Measurements from ENCODE around the gene RAD51AP2. TPM values are rescaled to one million over a fixed set of nuclear protein-coding genes. Genes with fewer than 3 reads are reported as not detected.

RAD51AP2 gene
- total and polyA plus RNA-seq, 8 donors = 0.20 to 0.55 TPM; not detected in 6

GRCh38 chr2:17557596-17557995 lies 39.4 kb upstream of the RAD51AP2 start:
- no peaks in the 10 kb centered on the region for H3K36me3 ChIP-seq
- H3K9me3 ChIP-seq = no peaks in the 10 kb centered on the region
- no peaks in the 10 kb centered on the region for H3K4me1 ChIP-seq
- TF ChIP-seq EP300 (IDR thresholded peaks at IDR 0.05) (no peak), CTCF (IDR thresholded peaks at IDR 0.05) (no peak), POLR2A (IDR thresholded peaks at IDR 0.05) (no peak), POLR2AphosphoS5 (IDR thresholded peaks at IDR 0.05) (no peak)
- DNase-seq = no peak
- no peak overlapping the region for H3K4me3 ChIP-seq
- intact Hi-C loops (cut with DNase I; ENCODE audit: low total_unique reads) = no loop called here
- H3K27me3 ChIP-seq = no peaks in the 10 kb centered on the region
- WGBS, 5 donors = 47 to 63% (median 58%) methylated on average over 5 of the region's 5 CpGs
- H3K27ac ChIP-seq = no peak overlapping the region

GRCh38 chr2:17555150-17555549 lies 36.9 kb upstream of the RAD51AP2 start:
- H3K27me3 ChIP-seq = no peaks in the 10 kb centered on the region
- H3K27ac ChIP-seq = no peak overlapping the region
- H3K4me1 ChIP-seq = no peaks in the 10 kb centered on the region
- TF ChIP-seq CTCF (IDR thresholded peaks at IDR 0.05) (no peak), EP300 (IDR thresholded peaks at IDR 0.05) (no peak), POLR2AphosphoS5 (IDR thresholded peaks at IDR 0.05) (no peak), POLR2A (IDR thresholded peaks at IDR 0.05) (no peak)
- no peaks in the 10 kb centered on the region for H3K9me3 ChIP-seq
- no peaks in the 10 kb centered on the region for H3K36me3 ChIP-seq
- no peak overlapping the region for H3K4me3 ChIP-seq
- intact Hi-C loops (cut with DNase I; ENCODE audit: low total_unique reads) = no loop called here
- no peak for DNase-seq
- WGBS, 5 donors = 76 to 88% (median 85%) methylated on average over 1 of the region's 1 CpG

GRCh38 chr2:17550907-17551306 lies 32.7 kb upstream of the RAD51AP2 start:
- WGBS, 5 donors = 77 to 91% (median 85%) methylated on average over 2 of the region's 2 CpGs
- TF ChIP-seq POLR2A (IDR thresholded peaks at IDR 0.05) = no peak
- no peak for TF ChIP-seq CTCF (IDR thresholded peaks at IDR 0.05)
- no peak for TF ChIP-seq POLR2AphosphoS5 (IDR thresholded peaks at IDR 0.05)
- no peak for TF ChIP-seq EP300 (IDR thresholded peaks at IDR 0.05)

GRCh38 chr2:17547737-17548136 lies 29.5 kb upstream of the RAD51AP2 start:
- intact Hi-C loops (cut with DNase I; ENCODE audit: low total_unique reads) = no loop called here
- DNase-seq = no peak
- Histone ChIP-seq H3K27me3 (peaks cover 0 to 6% (median 0%) of the 10 kb centered on the region in 3 donors), H3K27ac (no peak overlapping the region), H3K36me3 (no peaks in the 10 kb centered on the region), H3K9me3 (no peaks in the 10 kb centered on the region), H3K4me1 (no peaks in the 10 kb centered on the region), H3K4me3 (no peak overlapping the region)
- TF ChIP-seq CTCF (IDR thresholded peaks at IDR 0.05) (no peak), POLR2AphosphoS5 (IDR thresholded peaks at IDR 0.05) (no peak), EP300 (IDR thresholded peaks at IDR 0.05) (no peak), POLR2A (IDR thresholded peaks at IDR 0.05) (no peak)
- 61 to 84% (median 74%) methylated on average over 5 of the region's 5 CpGs for WGBS, 5 donors

More at GRCh38 chr2:17550907-17551306, 32.7 kb upstream of the RAD51AP2 start:
- no peaks in the 10 kb centered on the region for H3K4me1 ChIP-seq
- no peak overlapping the region for H3K27ac ChIP-seq
- H3K4me3 ChIP-seq = no peak overlapping the region
- no peak for DNase-seq
- no peaks in the 10 kb centered on the region for H3K36me3 ChIP-seq
- intact Hi-C loops (cut with DNase I; ENCODE audit: low total_unique reads) = no loop called here
- peaks cover 0 to 3% (median 0%) of the 10 kb centered on the region in 3 donors for H3K27me3 ChIP-seq
- H3K9me3 ChIP-seq = no peaks in the 10 kb centered on the region

Measured in stomach (tissue), 9 donors.